Mesenteric fat pad (tissue), 1 donor: Measurements from ENCODE around the gene HHLA2. TPM values are rescaled to one million over a fixed set of nuclear protein-coding genes. Genes with fewer than 3 reads are reported as not detected.

ENCODE experiments used
- DNase-seq: peaks from one replicate; pipeline ENCODE4 v3.0.0-alpha.2; 2020; ENCODE audit warnings: low spot score
- total RNA-seq: library from RNA; stranded (reverse); fragmentation: NEBNext Ultra II Directional; extraction: Animal tissue kit (Norgen Biotek cat#: 25700); gene quantifications from one replicate; pipeline ENCODE4 v1.2.1, GENCODE V29; 2021
- donor health status: DM: yes; HTN: yes; CAD: no.

HHLA2 gene
- total RNA-seq, 1 donor from 2014 or later = 0.32 TPM

- DNase-seq = no peak
Observed at GRCh38 chr3:108416111-108416869, 119.9 kb downstream of the HHLA2 start.

GRCh38 chr3:108420926-108421325 lies 124.6 kb downstream of the HHLA2 start:
- no peak for DNase-seq

Other genes with a start within 250 kb of the HHLA2 start
- gene CD47, start 205.5 kb upstream of the HHLA2 start, total RNA-seq = 59.3 TPM
- gene IFT57, start 74.1 kb upstream of the HHLA2 start, total RNA-seq = 26.9 TPM
- gene MYH15, start 214.0 kb downstream of the HHLA2 start, total RNA-seq = 0.29 TPM